ENCODE data around the gene PLA1A.

- TF ChIP-seq CTCF (conservative IDR thresholded peaks at IDR 0.05; ENCODE audit: low read length) (no peak), EZH2phosphoT487 (IDR thresholded peaks at IDR 0.05; ENCODE audit: borderline replicate concordance) (no peak)
Measured at GRCh38 chr3:119592861-119593260, 4.8 kb upstream of the PLA1A start.

All from Loucy (cell line).